CD14-positive monocyte (primary cell): ENCODE measurements around the gene AVL9. TPM values are rescaled to one million over a fixed set of nuclear protein-coding genes. Genes with fewer than 3 reads are reported as not detected.

Source experiments
- DNase-seq, 3 donors: peaks; one replicate each; pipeline ENCODE4 v3.0.0-alpha.2; 2011 to 2022
- H2AFZ ChIP-seq: 2 replicates; pipeline ENCODE4 v1.6.0; 2012; ENCODE audit warnings: mild to moderate bottlenecking, low read depth, low read length, inconsistent platforms; ENCODE audit not compliant: insufficient read depth, poor library complexity, severe bottlenecking
- H3K27ac ChIP-seq, 2 donors: 1 replicate in 1 of 2; 2 replicates in 1 of 2; pipeline ENCODE4 v1.5.1; 2012 to 2013; ENCODE audit warnings: low read length in 2 of 2, control low read depth in 1 of 2, inconsistent platforms in 1 of 2, low read depth in 1 of 2, mild to moderate bottlenecking in 1 of 2
- H3K27me3 ChIP-seq, 2 donors: one replicate each; pipeline versions ENCODE4 v1.6.0 to v1.6.1; 2011 to 2013; ENCODE audit warnings: low read length in 2 of 2; ENCODE audit not compliant: control insufficient read depth in 2 of 2, insufficient read depth in 2 of 2
- H3K36me3 ChIP-seq, 2 donors: replicated peaks in 1 of 2; 1 replicate in 1 of 2; 2 replicates in 1 of 2; pipeline versions ENCODE4 v1.5.1 to v1.6.1; 2012 to 2013; ENCODE audit warnings: low read length in 2 of 2, control low read depth in 1 of 2, inconsistent platforms in 1 of 2, mild to moderate bottlenecking in 1 of 2; ENCODE audit not compliant: insufficient read depth in 2 of 2, control insufficient read depth in 1 of 2
- H3K4me1 ChIP-seq, 2 donors: 1 replicate in 1 of 2; 2 replicates in 1 of 2; pipeline versions ENCODE4 v1.5.1 to v1.6.1; 2012 to 2013; ENCODE audit warnings: low read length in 2 of 2, control low read depth in 1 of 2, inconsistent platforms in 1 of 2, mild to moderate bottlenecking in 1 of 2, moderate library complexity in 1 of 2; ENCODE audit not compliant: insufficient read depth in 2 of 2, control insufficient read depth in 1 of 2
- H3K4me2 ChIP-seq: replicated peaks from 2 replicates; pipeline ENCODE3; 2012; ENCODE audit warnings: low read length, moderate library complexity, mild to moderate bottlenecking; ENCODE audit not compliant: poor library complexity, severe bottlenecking; ENCODE audit errors: extremely low read depth
- H3K4me3 ChIP-seq, 3 experiments: fragments of 200-600 bp in 1 of 3; sonication (generic) in 1 of 3; replicated peaks in 1 of 3; 1 replicate in 2 of 3; 2 replicates in 1 of 3; pipeline ENCODE4 v1.5.1; 2011 to 2013; ENCODE audit warnings: low read length in 3 of 3, mild to moderate bottlenecking in 3 of 3, control low read depth in 2 of 3, low read depth in 2 of 3, inconsistent platforms in 1 of 3, moderate library complexity in 1 of 3
- H3K79me2 ChIP-seq: 2 replicates; pipeline ENCODE4 v1.6.0; 2012; ENCODE audit warnings: mild to moderate bottlenecking, control low read depth, inconsistent platforms, low read length, moderate library complexity; ENCODE audit not compliant: insufficient read depth
- H3K9ac ChIP-seq: 2 replicates; pipeline ENCODE4 v1.6.0; 2017; ENCODE audit warnings: low read length, mild to moderate bottlenecking; ENCODE audit not compliant: insufficient read depth, poor library complexity, severe bottlenecking
- H3K9me3 ChIP-seq, 2 donors: replicated peaks in 1 of 2; 1 replicate in 1 of 2; 2 replicates in 1 of 2; pipeline versions ENCODE4 v1.5.1 to v1.6.1; 2012 to 2013; ENCODE audit warnings: low read length in 2 of 2, control low read depth in 1 of 2; ENCODE audit not compliant: control insufficient read depth in 1 of 2, insufficient read depth in 1 of 2
- H4K20me1 ChIP-seq: 2 replicates; pipeline ENCODE4 v1.6.0; 2012; ENCODE audit warnings: mild to moderate bottlenecking, low read length, control low read depth, moderate library complexity; ENCODE audit not compliant: insufficient read depth
- H3K27ac Mint-ChIP-seq, 7 donors: one replicate each; pipeline ENCODE4 v1.8.0; 2020; ENCODE audit warnings: mild to moderate bottlenecking in 7 of 7, mixed read lengths in 7 of 7, moderate library complexity in 6 of 7, inconsistent platforms in 2 of 7
- H3K27me3 Mint-ChIP-seq, 3 donors: one replicate each; pipeline ENCODE4 v1.8.0; 2021 to 2022; ENCODE audit warnings: low read depth in 3 of 3, mild to moderate bottlenecking in 3 of 3, mixed read lengths in 3 of 3, moderate library complexity in 3 of 3, inconsistent platforms in 1 of 3
- H3K36me3 Mint-ChIP-seq, 2 donors: one replicate each; pipeline ENCODE4 v1.8.0; 2020; ENCODE audit warnings: mixed read lengths in 2 of 2, inconsistent platforms in 1 of 2, mild to moderate bottlenecking in 1 of 2
- H3K4me1 Mint-ChIP-seq: one replicate; pipeline ENCODE4 v1.8.0; 2020; ENCODE audit warnings: mild to moderate bottlenecking, mixed read lengths
- H3K4me3 Mint-ChIP-seq, 2 donors: one replicate each; pipeline ENCODE4 v1.8.0; 2020; ENCODE audit warnings: mild to moderate bottlenecking in 2 of 2, mixed read lengths in 2 of 2, moderate library complexity in 1 of 2
- H3K9me3 Mint-ChIP-seq, 7 donors: one replicate each; pipeline ENCODE4 v1.8.0; 2020 to 2022; ENCODE audit warnings: mixed read lengths in 7 of 7, mild to moderate bottlenecking in 6 of 7, moderate library complexity in 6 of 7, inconsistent platforms in 2 of 7
- WGBS: methylation state at CpG from one replicate; pipeline ENCODE4 v1.1.5; 2013; ENCODE audit warnings: missing lambda C conversion rate; ENCODE audit not compliant: insufficient coverage; 5-methylcytosine and 5-hydroxymethylcytosine counted together
- intact Hi-C, 2 donors: fragments of 100-400 bp; cut with micrococcal nuclease; formaldehyde crosslinking; loops; one replicate each; pipeline versions ENCODE4 v1.15.0 to v1.15.1; 2023
- polyA plus RNA-seq, 3 donors: library from polyadenylated mRNA; depleted of rRNA in 1 of 3; unstranded in 2 of 3; stranded (reverse) in 1 of 3; fragments of 300-500 nt in 2 of 3; fragments of >200 nt in 1 of 3; fragmentation: Illumina TruSeq in 2 of 3; gene quantifications; 1 replicate in 2 of 3; 2 replicates in 1 of 3; pipeline ENCODE4 v1.2.3, GENCODE V29; 2012 to 2021
- TF ChIP-seq, protein P1 (sequence below): fragments of 200-600 bp; IDR thresholded peaks from one replicate; pipeline ENCODE4 v1.8.0; 2022; ENCODE audit warnings: antibody characterized with exemption, mild to moderate bottlenecking

AVL9 gene
- polyA plus RNA-seq, 3 donors, result 16.3 to 17.1 (median 16.8) TPM

DNA sequence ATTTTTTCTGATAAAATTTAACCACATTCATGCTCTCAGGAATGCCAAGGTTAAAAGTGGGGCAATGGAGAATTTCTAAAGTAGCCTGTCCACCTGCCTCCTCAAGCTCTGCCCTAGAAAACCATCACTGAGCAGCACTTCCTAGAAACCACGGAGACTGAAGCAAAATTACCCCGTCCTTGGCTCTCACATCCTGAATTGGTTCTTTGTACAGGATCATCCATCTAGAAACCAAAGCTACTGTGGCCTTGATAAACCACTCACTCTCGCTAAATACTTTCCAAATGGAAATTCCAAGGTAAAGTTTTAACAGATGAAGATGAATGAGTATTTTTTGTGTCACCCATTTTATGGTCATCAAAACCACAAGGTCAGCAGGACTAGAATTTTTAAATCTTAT is 96.6 kb downstream of the AVL9 start:
- peaks cover 28% of the 10 kb centered on the region for H3K4me1 Mint-ChIP-seq
- DNase-seq, result no peak
- H3K4me3 ChIP-seq, result no peak overlapping the region
- no peaks in the 10 kb centered on the region for H3K27me3 ChIP-seq
- H3K9me3 Mint-ChIP-seq, result peaks cover 0 to under 1% (median 0%) of the 10 kb centered on the region in 7 donors
- no peaks in the 10 kb centered on the region for H3K9me3 ChIP-seq
- no peaks in the 10 kb centered on the region for H3K79me2 ChIP-seq
- H3K27ac Mint-ChIP-seq, result no peak overlapping the region
- intact Hi-C loops, result no loop called here
- H3K27ac ChIP-seq, result no peak overlapping the region
- no peak overlapping the region for H2AFZ ChIP-seq
- H3K36me3 ChIP-seq, result peaks cover 7 to 22% of the 10 kb centered on the region in 2 donors
- no peak overlapping the region for H3K9ac ChIP-seq
- WGBS, result no CpG with 5 or more reads among the region's 3 CpGs
- peaks cover 8 to 13% of the 10 kb centered on the region in 2 donors for H3K4me1 ChIP-seq
- H3K4me3 Mint-ChIP-seq, result no peak overlapping the region
- TF ChIP-seq, protein P1, sequence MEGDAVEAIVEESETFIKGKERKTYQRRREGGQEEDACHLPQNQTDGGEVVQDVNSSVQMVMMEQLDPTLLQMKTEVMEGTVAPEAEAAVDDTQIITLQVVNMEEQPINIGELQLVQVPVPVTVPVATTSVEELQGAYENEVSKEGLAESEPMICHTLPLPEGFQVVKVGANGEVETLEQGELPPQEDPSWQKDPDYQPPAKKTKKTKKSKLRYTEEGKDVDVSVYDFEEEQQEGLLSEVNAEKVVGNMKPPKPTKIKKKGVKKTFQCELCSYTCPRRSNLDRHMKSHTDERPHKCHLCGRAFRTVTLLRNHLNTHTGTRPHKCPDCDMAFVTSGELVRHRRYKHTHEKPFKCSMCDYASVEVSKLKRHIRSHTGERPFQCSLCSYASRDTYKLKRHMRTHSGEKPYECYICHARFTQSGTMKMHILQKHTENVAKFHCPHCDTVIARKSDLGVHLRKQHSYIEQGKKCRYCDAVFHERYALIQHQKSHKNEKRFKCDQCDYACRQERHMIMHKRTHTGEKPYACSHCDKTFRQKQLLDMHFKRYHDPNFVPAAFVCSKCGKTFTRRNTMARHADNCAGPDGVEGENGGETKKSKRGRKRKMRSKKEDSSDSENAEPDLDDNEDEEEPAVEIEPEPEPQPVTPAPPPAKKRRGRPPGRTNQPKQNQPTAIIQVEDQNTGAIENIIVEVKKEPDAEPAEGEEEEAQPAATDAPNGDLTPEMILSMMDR, result no peak
- H4K20me1 ChIP-seq, result no peaks in the 10 kb centered on the region
- peaks cover 6 to 22% of the 10 kb centered on the region in 2 donors for H3K36me3 Mint-ChIP-seq
- H3K27me3 Mint-ChIP-seq, result peaks cover 0 to 1% (median 0%) of the 10 kb centered on the region in 3 donors
- H3K4me2 ChIP-seq, result no peak overlapping the region

DNA sequence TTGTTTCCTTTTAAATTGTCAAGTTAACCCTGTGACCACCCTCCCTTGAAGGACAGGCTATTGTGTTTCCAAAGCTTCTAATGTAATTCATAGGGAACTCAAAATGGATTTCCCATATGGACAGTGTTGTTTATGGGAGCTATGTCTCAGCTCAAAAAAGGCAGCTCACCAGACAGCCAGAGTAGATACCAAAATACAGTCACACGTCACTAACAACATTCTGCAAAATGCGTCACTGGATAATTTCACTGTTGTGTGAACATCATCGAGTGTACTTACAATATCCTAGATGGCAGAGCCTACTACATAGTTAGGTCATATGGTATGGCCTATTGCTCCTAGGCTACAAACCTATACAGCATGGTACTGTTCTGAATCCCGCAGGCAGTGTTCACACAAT is 97.4 kb downstream of the AVL9 start:
- Mint-ChIP-seq H3K36me3 (peaks cover 0 to 17% of the 10 kb centered on the region in 2 donors), H3K27me3 (peaks cover 0 to 2% (median 0%) of the 10 kb centered on the region in 3 donors), H3K4me3 (no peak overlapping the region), H3K9me3 (peaks cover 0 to 5% (median under 1%) of the 10 kb centered on the region in 7 donors), H3K4me1 (peaks cover 21% of the 10 kb centered on the region), H3K27ac (peak overlapping the region in 1 of 7 donors; percentile 42)
- Histone ChIP-seq H4K20me1 (no peaks in the 10 kb centered on the region), H3K4me2 (no peak overlapping the region), H3K79me2 (no peaks in the 10 kb centered on the region), H2AFZ (no peak overlapping the region), H3K4me3 (no peak overlapping the region), H3K9me3 (no peaks in the 10 kb centered on the region), H3K27ac (no peak overlapping the region), H3K9ac (no peak overlapping the region), H3K4me1 (peaks cover 8 to 10% of the 10 kb centered on the region in 2 donors), H3K27me3 (no peaks in the 10 kb centered on the region), H3K36me3 (peaks cover 7 to 14% of the 10 kb centered on the region in 2 donors)
- no CpG with 5 or more reads among the region's 4 CpGs for WGBS
- no peak for DNase-seq
- TF ChIP-seq, protein P1, result no peak
- intact Hi-C loops, result no loop called here
